ENCODE results near the gene SLCO2A1. TPM values are rescaled to one million over a fixed set of nuclear protein-coding genes. Genes with fewer than 3 reads are reported as not detected.
A peak's percentile ranks its signal among the peaks of the same experiment; 100 is the strongest.

Gene SLCO2A1
- total RNA-seq, 1 donor = 0.36 TPM

DNA sequence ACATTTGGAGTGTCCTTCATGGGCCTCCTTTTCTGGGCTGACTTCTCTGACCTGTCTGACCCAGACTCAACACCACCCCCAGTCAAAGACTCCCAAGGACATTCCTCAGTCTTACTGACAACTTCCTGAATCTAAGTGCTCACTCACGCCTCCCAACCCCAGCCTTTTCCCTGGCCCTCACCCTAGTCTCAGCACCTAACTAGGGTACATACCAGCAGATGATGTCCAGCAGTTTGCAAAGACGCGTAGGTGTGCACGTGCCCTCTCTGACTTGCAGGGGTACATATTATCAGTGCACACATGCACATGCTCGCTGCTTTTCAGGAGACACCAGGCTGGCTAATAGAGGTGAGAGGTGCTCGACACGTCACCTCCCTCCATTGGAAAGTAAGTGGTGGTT lies 38.7 kb upstream of the SLCO2A1 start:
- no peaks in the 10 kb centered on the region for H3K27me3 ChIP-seq (ENCODE audit: insufficient read depth, low read length)
- H3K4me2 ChIP-seq (ENCODE audit: insufficient read depth, low read length) = no peak overlapping the region
- no peaks in the 10 kb centered on the region for H3K79me2 ChIP-seq (ENCODE audit: insufficient read depth, low read length)
- no peaks in the 10 kb centered on the region for H3K36me3 ChIP-seq (ENCODE audit: insufficient read depth, low read length)
- no peak for TF ChIP-seq CTCF (IDR thresholded peaks at IDR 0.05; ENCODE audit: extremely low read depth, low read depth, low read length)
- peaks cover 8% of the 10 kb centered on the region for H3K4me1 ChIP-seq (ENCODE audit: insufficient read depth, low read length)
- no peak overlapping the region for H3K27ac ChIP-seq (ENCODE audit: low read depth, low read length)
- H4K20me1 ChIP-seq (ENCODE audit: insufficient read depth, low read length) = no peaks in the 10 kb centered on the region
- no peak overlapping the region for H2AFZ ChIP-seq (ENCODE audit: low read length)
- DNase-seq (ENCODE audit: insufficient read length, low spot score, missing footprints) = peak; percentile 84
- no peaks in the 10 kb centered on the region for H3K9me3 ChIP-seq (ENCODE audit: low read depth, low read length)
- no peak overlapping the region for H3K4me3 ChIP-seq (ENCODE audit: insufficient read depth, low read length)

DNA sequence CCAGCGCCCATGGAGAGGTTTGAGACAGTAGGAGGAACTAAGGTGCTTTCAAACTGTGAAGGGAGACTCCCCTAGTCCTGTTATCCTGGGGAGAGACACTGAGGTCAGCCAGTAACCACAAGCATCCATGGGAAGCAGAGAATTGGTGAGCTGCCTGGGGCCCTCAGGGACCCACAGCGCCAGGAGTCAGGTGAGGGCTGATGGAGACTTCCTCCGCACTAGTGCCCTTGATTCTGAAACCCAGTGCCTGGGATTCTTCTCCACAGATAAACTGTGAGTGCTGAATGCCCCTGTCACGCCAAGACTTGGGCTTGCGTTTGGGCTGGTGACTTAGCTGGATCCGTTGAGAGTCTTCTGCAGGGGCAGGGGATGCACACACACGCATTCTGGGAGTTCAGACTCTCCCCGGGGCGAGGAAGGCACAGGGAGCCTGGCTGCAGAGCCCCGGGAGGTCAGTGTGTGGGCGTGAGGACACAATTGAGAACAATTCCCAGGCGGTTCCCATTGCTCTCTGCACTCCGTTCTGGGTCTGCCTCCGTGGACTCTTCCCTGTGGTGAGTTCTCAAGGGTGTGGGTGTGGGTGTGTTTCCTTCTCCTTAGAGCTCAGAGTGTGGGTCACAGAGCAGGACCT lies 37.9 kb upstream of the SLCO2A1 start:
- DNase-seq (ENCODE audit: insufficient read length, low spot score, missing footprints) = no peak
- H3K27me3 ChIP-seq (ENCODE audit: insufficient read depth, low read length) = no peaks in the 10 kb centered on the region
- H3K4me2 ChIP-seq (ENCODE audit: insufficient read depth, low read length) = no peak overlapping the region
- no peak overlapping the region for H2AFZ ChIP-seq (ENCODE audit: low read length)
- no peaks in the 10 kb centered on the region for H3K36me3 ChIP-seq (ENCODE audit: insufficient read depth, low read length)
- TF ChIP-seq CTCF (IDR thresholded peaks at IDR 0.05; ENCODE audit: extremely low read depth, low read depth, low read length) = no peak
- no peaks in the 10 kb centered on the region for H3K9me3 ChIP-seq (ENCODE audit: low read depth, low read length)
- no peaks in the 10 kb centered on the region for H3K79me2 ChIP-seq (ENCODE audit: insufficient read depth, low read length)
- peaks cover 8% of the 10 kb centered on the region for H3K4me1 ChIP-seq (ENCODE audit: insufficient read depth, low read length)
- no peak overlapping the region for H3K27ac ChIP-seq (ENCODE audit: low read depth, low read length)
- no peak overlapping the region for H3K4me3 ChIP-seq (ENCODE audit: insufficient read depth, low read length)
- no peaks in the 10 kb centered on the region for H4K20me1 ChIP-seq (ENCODE audit: insufficient read depth, low read length)

DNA sequence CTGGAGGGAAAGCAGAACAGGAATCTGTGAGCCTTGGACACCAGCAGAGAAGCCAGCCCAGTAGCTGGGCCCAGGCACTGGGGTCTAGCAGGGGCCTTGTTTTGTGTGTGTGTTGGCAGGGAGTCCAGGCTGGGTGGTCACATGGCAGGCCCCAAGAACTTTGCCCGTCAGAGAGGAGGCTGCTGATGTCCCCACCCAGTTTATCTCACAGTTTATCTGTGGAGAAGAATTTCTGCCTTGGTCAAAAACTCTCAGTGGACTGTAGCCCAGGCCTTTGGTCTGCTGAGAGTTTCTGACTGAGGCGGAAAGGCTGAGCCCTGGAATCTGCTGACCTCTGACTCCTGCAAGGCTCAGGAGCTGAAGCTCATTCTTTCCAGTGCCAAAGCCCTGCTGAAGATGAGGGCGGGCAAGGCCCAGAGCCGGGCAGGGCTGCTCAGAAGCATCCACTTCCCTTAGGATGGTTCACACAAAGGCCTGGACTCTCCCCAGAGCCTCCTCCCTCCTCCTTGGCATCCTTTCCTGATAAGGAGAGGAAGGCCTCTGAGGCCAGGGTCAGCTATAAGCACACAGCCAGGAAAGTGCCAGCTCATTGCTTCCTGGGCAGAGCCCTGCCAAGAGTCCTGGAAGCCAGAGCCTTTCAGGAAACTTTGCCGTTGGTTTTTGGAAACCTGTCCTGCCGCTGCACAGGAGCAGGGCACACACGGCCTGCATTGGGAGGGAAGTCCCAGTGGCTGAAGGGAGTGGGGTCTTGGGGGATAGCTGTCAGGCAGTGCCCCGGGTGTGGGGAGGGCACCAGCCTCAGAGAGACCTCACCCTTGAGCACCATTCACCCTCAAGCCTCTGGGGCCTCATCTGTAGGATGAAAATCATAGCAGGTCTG lies 37.2 kb upstream of the SLCO2A1 start:
- Histone ChIP-seq H3K9me3 (ENCODE audit: low read depth, low read length) (no peaks in the 10 kb centered on the region), H3K36me3 (ENCODE audit: insufficient read depth, low read length) (no peaks in the 10 kb centered on the region), H3K4me3 (ENCODE audit: insufficient read depth, low read length) (no peak overlapping the region), H3K79me2 (ENCODE audit: insufficient read depth, low read length) (no peaks in the 10 kb centered on the region), H3K27me3 (ENCODE audit: insufficient read depth, low read length) (no peaks in the 10 kb centered on the region), H2AFZ (ENCODE audit: low read length) (no peak overlapping the region), H3K4me2 (ENCODE audit: insufficient read depth, low read length) (no peak overlapping the region), H3K27ac (ENCODE audit: low read depth, low read length) (no peak overlapping the region), H3K4me1 (ENCODE audit: insufficient read depth, low read length) (peaks cover 8% of the 10 kb centered on the region), H4K20me1 (ENCODE audit: insufficient read depth, low read length) (no peaks in the 10 kb centered on the region)
- peak; percentile 85 for DNase-seq (ENCODE audit: insufficient read length, low spot score, missing footprints)
- TF ChIP-seq CTCF (IDR thresholded peaks at IDR 0.05; ENCODE audit: extremely low read depth, low read depth, low read length) = no peak

GRCh38 chr3:134066158-134066541 lies 36.4 kb upstream of the SLCO2A1 start:
- Histone ChIP-seq H3K9me3 (ENCODE audit: low read depth, low read length) (no peaks in the 10 kb centered on the region), H3K27ac (ENCODE audit: low read depth, low read length) (no peak overlapping the region), H3K4me1 (ENCODE audit: insufficient read depth, low read length) (peaks cover 5% of the 10 kb centered on the region), H3K36me3 (ENCODE audit: insufficient read depth, low read length) (no peaks in the 10 kb centered on the region), H3K27me3 (ENCODE audit: insufficient read depth, low read length) (no peaks in the 10 kb centered on the region), H3K79me2 (ENCODE audit: insufficient read depth, low read length) (no peaks in the 10 kb centered on the region), H3K4me2 (ENCODE audit: insufficient read depth, low read length) (no peak overlapping the region), H4K20me1 (ENCODE audit: insufficient read depth, low read length) (no peaks in the 10 kb centered on the region), H3K4me3 (ENCODE audit: insufficient read depth, low read length) (no peak overlapping the region), H2AFZ (ENCODE audit: low read length) (no peak overlapping the region)
- TF ChIP-seq CTCF (IDR thresholded peaks at IDR 0.05; ENCODE audit: extremely low read depth, low read depth, low read length) = no peak
- no peak for DNase-seq (ENCODE audit: insufficient read length, low spot score, missing footprints)

Measured in osteoblast (primary cell).